Retina (tissue), 1 donor: Measurements from ENCODE around the gene UBR2.
A peak's percentile ranks its signal among the peaks of the same experiment; 100 is the strongest.
"Not testable (repeated sequence)": the region's sequence is repeated elsewhere in the genome, so short reads cannot be mapped to it uniquely, and the experiment has no call there.

Source experiments
- DNase-seq: peaks from one replicate; pipeline ENCODE4 v3.0.0-alpha.2; 2016

UBR2 gene

DNA sequence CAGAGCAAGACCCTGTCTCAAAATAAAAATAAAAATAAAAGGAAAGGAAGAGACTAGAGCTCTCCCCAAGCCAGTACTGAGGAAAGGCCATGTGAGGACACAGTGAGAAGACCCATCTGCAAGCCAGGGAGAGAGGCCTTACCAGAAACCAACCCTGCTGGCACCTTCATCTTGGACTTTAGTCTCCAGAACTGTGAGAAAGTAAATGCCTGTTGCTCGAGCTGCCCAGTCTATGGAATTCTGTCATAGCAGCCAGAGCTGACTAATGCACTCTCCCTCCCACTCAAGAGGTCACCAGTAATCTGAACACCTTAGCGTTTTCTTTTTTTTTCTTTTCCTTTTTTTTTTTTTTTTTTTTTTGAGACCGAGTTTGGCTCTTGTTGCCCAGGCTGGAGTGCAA lies 165.9 kb downstream of the UBR2 start:
- no peak for DNase-seq

- not testable (repeated sequence) for DNase-seq
Observed at GRCh38 chr6:42733867-42734481, 170.1 kb downstream of the UBR2 start.

GRCh38 chr6:42735976-42736375 lies 172.1 kb downstream of the UBR2 start:
- DNase-seq = no peak

DNA sequence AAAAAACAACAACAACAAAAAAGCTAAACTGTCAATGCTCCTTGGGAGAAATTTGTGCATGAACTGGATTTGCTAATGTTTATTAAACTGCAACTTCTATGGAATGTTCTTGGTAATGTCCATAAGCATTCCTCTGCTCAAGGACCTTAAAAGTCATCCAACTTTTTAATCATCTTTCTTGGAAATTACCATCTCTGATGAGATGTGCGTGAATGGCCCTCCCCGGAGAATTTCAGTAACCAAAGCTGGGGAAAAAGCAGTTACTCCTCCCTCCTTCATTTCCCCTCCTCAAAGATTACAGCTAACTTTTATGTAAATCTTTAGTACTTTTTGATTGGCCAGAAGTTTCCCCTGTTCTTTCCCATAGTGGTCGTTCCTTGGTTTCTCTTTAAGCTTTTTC lies 176.9 kb downstream of the UBR2 start:
- DNase-seq = no peak

DNA sequence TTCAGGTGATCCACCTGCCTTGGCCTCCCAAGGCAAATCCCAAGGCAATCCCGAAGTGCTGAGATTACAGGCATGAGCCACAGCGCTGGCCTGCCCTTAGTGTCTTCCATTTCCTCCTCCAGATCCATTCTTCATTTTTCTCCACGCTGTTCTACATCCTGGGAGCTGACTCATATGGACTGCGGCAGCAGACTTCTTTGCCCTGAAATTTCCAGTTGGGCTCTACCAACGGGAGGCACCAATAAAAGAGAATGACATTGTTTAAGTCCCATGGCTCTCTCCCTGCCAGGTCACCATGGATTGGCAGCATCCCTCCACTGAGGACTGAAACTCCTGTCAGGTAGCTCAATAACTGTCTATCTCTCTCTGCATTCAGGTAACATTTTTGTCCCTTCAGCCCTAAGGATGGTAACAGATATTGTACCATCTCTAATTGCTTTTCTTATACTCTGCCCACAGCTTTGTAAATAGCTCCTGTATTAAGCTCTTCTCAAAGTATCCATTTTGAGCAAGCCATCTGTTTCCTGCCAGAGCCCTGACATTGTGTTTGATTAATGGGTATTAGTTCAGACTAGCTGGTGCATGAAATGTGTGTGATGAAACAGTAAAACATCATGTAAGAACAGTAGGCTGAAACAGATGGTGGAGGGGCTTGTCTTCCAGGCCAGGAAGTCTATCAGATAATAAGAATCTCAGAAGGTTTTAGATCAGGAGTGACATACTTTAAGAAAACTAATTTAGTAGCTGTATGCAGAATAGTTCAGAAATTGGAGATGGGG lies 178.5 kb downstream of the UBR2 start:
- DNase-seq = peak; percentile 47
